Esophagus squamous epithelium (tissue), 5 donors: ENCODE measurements around the gene AQP12B. TPM values are rescaled to one million over a fixed set of nuclear protein-coding genes. Genes with fewer than 3 reads are reported as not detected.

ENCODE experiments used
- DNase-seq: peaks from one replicate; lab custom pipeline; 2025; lab: John Stamatoyannopoulos, UW
- H3K27ac ChIP-seq, 4 donors: fragments of 200-600 bp; sonication (generic); one replicate each; pipeline ENCODE4 v1.5.1; 2016 to 2019; ENCODE audit warnings: mild to moderate bottlenecking in 1 of 4
- H3K27me3 ChIP-seq, 4 donors: fragments of 200-600 bp; sonication (generic); 1 replicate in 3 of 4; 2 replicates in 1 of 4; pipeline versions ENCODE4 v1.5.1 to v1.6.0; 2017 to 2021; ENCODE audit warnings: antibody characterized with exemption in 1 of 4
- H3K36me3 ChIP-seq, 3 donors: fragments of 200-600 bp; sonication (generic); one replicate each; pipeline ENCODE4 v1.5.1; 2016 to 2019
- H3K4me1 ChIP-seq, 3 donors: fragments of 200-600 bp; sonication (generic); one replicate each; pipeline ENCODE4 v1.5.1; 2017 to 2019
- H3K4me3 ChIP-seq, 4 donors: fragments of 200-600 bp; sonication (generic); 1 replicate in 3 of 4; 2 replicates in 1 of 4; pipeline ENCODE4 v1.5.1; 2016 to 2019; ENCODE audit warnings: mild to moderate bottlenecking in 2 of 4, moderate library complexity in 1 of 4
- H3K9me3 ChIP-seq, 3 donors: fragments of 200-600 bp; sonication (generic); one replicate each; pipeline ENCODE4 v1.5.1; 2016 to 2019
- CTCF ChIP-seq, 6 experiments: fragments of 450-650 bp in 4 of 6; fragments of 200-600 bp in 2 of 6; sonication (generic) in 2 of 6; IDR thresholded peaks; one replicate each; pipeline ENCODE4 v1.5.1; 2016 to 2019; ENCODE audit warnings: antibody characterized with exemption in 6 of 6, mild to moderate bottlenecking in 4 of 6, moderate library complexity in 4 of 6
- POLR2A ChIP-seq, 4 donors: fragments of 450-650 bp; IDR thresholded peaks; one replicate each; pipeline ENCODE4 v1.6.1; 2017; ENCODE audit warnings: antibody characterized with exemption in 4 of 4, mild to moderate bottlenecking in 4 of 4, moderate library complexity in 3 of 4
- WGBS, 2 donors: methylation state at CpG; one replicate each; pipeline ENCODE4 v1.1.5; 2018; 5-methylcytosine and 5-hydroxymethylcytosine counted together
- intact Hi-C: fragments of 100-400 bp; cut with DNase I; formaldehyde crosslinking; loops from one replicate; pipeline ENCODE4 v1.15.0; 2022
- total RNA-seq, 4 donors: library from RNA; depleted of rRNA; stranded (reverse); fragments of >200 nt; gene quantifications; one replicate each; pipeline ENCODE4 v1.1.0, GENCODE V29; 2016
- donor health status: DM: yes; HTN: yes; CAD: no.

The AQP12B gene
- total RNA-seq, 4 donors from 2014 or later = not detected

DNA sequence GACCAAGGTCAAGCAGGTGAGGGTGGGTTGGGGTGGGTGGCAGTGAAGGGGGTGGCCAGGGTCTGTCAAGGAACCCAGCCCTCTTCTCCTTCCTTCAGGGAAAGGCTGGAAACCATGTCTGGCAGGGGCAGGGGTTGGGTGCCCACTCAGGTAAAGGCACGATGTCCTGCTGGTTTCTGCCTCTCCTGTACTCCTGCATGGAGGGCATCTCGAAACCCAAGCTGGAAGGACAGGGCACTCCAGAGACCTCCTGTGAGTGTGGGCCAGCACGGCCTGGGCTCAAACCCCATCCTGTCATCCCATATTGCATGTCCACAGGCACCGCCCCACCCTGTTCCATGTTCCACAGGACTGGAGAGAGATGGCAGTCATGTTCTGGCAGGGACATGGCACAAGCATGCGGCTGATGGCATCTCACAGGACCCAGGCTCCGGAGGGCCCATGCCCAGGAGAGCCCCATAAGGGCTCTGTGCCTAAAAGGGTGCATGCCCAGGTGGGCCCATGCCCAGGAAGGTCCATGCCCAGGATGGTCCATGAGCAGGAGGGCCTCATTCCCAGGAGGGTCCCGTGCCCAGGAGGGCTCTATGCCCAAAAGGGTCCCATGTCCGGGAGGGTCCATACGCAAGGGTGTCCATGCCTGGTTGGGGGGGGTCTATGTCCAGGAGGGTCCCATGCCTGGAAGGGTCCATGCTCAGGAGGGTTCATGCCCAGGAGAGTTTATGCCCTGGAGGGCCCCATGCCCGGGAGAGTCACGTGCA lies 51.0 kb downstream of the AQP12B start:
- TF ChIP-seq CTCF (IDR thresholded peaks at IDR 0.05) (no peak), POLR2A (IDR thresholded peaks at IDR 0.05) (no peak)
- Histone ChIP-seq H3K27me3 (peaks cover 0 to 8% (median 0%) of the 10 kb centered on the region in 4 donors), H3K9me3 (peaks cover 0 to 25% (median 7%) of the 10 kb centered on the region in 3 donors), H3K4me3 (no peak overlapping the region), H3K4me1 (peaks cover 0 to 4% (median 0%) of the 10 kb centered on the region in 3 donors), H3K27ac (no peak overlapping the region), H3K36me3 (no peaks in the 10 kb centered on the region)
- 69 to 100% methylated on average over 2 to 5 of the region's 11 CpGs for WGBS, 2 donors
- no peak for DNase-seq
- intact Hi-C loops = no loop called here

GRCh38 chr2:240630771-240631547 lies 51.7 kb downstream of the AQP12B start:
- intact Hi-C loops = no loop called here
- WGBS, 2 donors = 97% methylated on average over 7 of the region's 21 CpGs; no CpG with 5 or more reads in 1 of the 2 donors
- Histone ChIP-seq H3K4me1 (peaks cover 0 to 8% (median 0%) of the 10 kb centered on the region in 3 donors), H3K27ac (no peak overlapping the region), H3K36me3 (no peaks in the 10 kb centered on the region), H3K9me3 (peaks cover 0 to 25% (median 7%) of the 10 kb centered on the region in 3 donors), H3K27me3 (peaks cover 0 to 8% (median 0%) of the 10 kb centered on the region in 4 donors), H3K4me3 (no peak overlapping the region)
- TF ChIP-seq POLR2A (IDR thresholded peaks at IDR 0.05) = no peak
- TF ChIP-seq CTCF (IDR thresholded peaks at IDR 0.05) = no peak
- DNase-seq = no peak

DNA sequence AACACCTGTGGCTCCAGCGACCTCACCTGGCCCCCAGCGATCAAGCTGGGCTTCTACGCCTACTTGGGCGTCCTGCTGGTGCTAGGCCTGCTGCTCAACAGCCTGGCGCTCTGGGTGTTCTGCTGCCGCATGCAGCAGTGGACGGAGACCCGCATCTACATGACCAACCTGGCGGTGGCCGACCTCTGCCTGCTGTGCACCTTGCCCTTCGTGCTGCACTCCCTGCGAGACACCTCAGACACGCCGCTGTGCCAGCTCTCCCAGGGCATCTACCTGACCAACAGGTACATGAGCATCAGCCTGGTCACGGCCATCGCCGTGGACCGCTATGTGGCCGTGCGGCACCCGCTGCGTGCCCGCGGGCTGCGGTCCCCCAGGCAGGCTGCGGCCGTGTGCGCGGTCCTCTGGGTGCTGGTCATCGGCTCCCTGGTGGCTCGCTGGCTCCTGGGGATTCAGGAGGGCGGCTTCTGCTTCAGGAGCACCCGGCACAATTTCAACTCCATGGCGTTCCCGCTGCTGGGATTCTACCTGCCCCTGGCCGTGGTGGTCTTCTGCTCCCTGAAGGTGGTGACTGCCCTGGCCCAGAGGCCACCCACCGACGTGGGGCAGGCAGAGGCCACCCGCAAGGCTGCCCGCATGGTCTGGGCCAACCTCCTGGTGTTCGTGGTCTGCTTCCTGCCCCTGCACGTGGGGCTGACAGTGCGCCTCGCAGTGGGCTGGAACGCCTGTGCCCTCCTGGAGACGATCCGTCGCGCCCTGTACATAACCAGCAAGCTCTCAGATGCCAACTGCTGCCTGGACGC lies 52.5 kb downstream of the AQP12B start:
- Histone ChIP-seq H3K4me3 (no peak overlapping the region), H3K36me3 (no peaks in the 10 kb centered on the region), H3K4me1 (peaks cover 0 to 12% (median 4%) of the 10 kb centered on the region in 3 donors), H3K9me3 (peaks cover 0 to 22% (median 7%) of the 10 kb centered on the region in 3 donors), H3K27ac (no peak overlapping the region), H3K27me3 (peaks cover 0 to 6% (median 0%) of the 10 kb centered on the region in 4 donors)
- TF ChIP-seq POLR2A (IDR thresholded peaks at IDR 0.05) (no peak), CTCF (IDR thresholded peaks at IDR 0.05) (no peak)
- 85 to 95% methylated on average over 9 to 16 of the region's 50 CpGs for WGBS, 2 donors
- no peak for DNase-seq
- intact Hi-C loops = no loop called here

- intact Hi-C loops = no loop called here
- Histone ChIP-seq H3K9me3 (peaks cover 0 to 16% (median 7%) of the 10 kb centered on the region in 3 donors), H3K27ac (no peak overlapping the region), H3K27me3 (peaks cover 0 to 5% (median 0%) of the 10 kb centered on the region in 4 donors), H3K36me3 (no peaks in the 10 kb centered on the region), H3K4me3 (no peak overlapping the region), H3K4me1 (peaks cover 0 to 18% (median 9%) of the 10 kb centered on the region in 3 donors)
- 80% methylated on average over 2 of the region's 5 CpGs; no CpG with 5 or more reads in 1 of the 2 donors for WGBS, 2 donors
- TF ChIP-seq POLR2A (IDR thresholded peaks at IDR 0.05) (no peak), CTCF (IDR thresholded peaks at IDR 0.05) (no peak)
- DNase-seq = no peak
These were observed 53.1 kb downstream of the AQP12B start for GRCh38 chr2:240629619-240629967.
